ENCODE measurements around the gene ZCCHC24.
A peak's percentile ranks its signal among the peaks of the same experiment; 100 is the strongest.

The ZCCHC24 gene

GRCh38 chr10:79444199-79445119, 965 bp downstream of the ZCCHC24 start:
- DNase-seq: peak; percentile 26

DNA sequence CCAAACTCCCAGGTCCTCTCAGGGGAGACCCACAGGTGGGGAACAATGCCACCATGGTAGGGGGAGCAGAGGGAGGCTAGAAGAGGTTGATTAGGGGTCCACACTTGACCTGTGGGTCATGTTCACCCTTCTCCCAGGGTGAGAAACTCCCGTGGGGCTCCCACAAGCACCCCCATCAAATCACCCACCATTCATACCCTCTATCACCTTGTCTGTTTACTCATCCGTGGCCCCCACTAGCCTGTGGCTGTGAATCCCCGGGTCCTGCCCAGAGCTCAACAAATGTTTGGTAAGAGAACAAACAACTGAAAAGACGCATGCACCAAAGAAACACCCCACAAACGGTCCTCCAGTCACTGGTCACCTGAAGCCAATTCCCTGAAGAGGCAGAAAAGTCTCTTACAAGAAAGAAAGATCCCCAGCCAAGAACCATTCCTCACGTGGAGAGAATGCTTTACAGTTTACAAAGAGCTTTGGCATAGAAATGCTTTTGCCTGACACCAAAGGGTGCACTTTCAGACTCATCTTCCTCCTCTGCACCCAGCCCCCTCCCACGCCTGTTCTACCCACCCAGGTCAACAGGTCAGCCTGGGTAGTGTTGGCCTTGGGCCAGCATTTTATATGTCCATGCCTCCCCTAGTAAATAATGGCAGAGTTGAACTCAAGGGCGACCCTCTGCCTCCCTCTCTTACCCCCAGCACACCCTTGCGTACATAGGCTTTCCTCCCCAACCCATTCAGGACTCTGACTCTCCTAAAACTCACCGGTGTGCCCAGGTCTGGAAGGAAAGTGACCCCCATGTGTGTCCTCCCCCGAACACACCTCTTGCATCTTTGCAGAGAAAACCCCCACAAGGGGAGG, 1.9 kb downstream of the ZCCHC24 start:
- DNase-seq: no peak

DNA sequence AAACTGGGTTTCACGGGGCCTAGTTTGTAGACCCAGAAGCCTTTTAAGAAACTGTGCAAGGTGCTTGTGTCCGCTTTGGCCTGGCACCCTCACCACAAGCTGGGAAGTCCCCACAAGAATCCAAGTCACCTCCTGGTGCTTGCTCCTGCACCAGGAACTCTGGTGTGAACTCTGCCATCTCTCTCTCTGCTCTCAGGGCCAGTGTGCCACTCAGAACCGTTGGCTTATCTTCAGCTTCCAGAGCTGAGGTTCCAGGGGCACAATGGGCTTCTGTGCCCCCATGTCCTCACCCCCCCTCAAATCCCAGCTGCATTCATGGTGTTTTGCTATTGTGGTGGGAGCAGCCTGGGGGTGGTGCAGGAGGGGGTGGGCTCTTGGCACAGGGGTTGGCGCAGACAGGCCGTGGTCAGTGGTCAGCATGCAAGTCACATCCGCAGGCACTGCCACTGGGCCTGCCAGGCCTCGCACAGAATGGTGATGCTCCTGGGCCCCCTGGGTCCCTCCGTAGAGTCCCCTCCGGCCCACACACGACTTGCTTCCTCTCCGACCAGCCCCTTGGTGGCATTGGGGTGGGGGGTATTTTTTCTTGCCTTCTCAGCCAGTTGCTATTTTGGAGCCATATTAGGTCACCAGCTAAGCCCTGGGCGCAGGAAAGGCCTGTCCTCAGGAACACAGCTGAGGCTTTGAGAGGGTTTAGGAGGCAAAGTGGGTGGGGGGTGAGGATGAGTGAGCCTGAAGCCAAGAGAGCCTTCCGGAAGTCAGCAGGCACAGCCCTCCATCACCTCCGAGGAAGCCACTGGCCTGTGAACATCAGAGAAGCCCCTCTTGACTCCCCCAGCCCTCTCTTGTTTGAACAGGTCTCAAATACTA, 3.0 kb downstream of the ZCCHC24 start:
- no peak for DNase-seq

- DNase-seq: no peak
These were observed 4.0 kb downstream of the ZCCHC24 start for GRCh38 chr10:79441433-79441832.

DNA sequence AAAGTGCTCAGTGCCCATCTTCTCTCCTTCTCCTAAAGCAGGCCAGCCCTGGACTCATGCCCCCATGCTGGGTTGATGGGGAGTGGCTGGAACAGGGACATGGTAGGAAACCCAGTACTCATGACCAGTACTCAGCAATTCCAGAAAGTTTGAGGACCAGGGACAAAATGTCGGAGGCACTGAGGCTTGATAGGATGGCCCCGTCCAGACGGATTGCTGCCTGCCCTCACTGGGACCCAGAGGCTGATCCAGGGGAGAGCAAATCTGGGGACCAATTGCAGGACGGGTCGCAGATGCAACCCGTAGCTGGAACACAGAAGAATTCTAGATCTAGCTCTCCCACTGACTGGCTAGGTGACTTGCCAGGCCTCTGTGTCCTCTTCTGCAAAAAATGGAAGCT, 5.1 kb downstream of the ZCCHC24 start:
- no peak for DNase-seq

DNA sequence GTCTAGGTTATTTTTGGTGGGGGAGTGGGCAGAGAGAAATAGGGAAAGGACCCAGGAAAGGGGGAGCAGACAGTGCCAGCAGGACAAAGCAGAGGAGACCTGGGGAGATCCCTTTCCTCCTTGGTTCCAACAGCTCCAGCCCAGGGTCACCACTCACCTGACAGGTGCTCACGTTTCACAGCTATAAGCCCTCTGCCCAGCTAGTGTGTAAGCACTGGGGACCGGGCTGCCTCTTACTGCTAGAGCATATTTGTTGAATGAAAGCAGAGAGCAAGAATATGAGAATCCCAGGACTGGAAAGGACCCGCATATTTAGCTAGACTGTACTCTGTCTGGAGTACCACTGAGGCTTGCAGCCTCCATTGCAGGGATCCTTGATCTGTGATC, 6.7 kb downstream of the ZCCHC24 start:
- no peak for DNase-seq

DNA sequence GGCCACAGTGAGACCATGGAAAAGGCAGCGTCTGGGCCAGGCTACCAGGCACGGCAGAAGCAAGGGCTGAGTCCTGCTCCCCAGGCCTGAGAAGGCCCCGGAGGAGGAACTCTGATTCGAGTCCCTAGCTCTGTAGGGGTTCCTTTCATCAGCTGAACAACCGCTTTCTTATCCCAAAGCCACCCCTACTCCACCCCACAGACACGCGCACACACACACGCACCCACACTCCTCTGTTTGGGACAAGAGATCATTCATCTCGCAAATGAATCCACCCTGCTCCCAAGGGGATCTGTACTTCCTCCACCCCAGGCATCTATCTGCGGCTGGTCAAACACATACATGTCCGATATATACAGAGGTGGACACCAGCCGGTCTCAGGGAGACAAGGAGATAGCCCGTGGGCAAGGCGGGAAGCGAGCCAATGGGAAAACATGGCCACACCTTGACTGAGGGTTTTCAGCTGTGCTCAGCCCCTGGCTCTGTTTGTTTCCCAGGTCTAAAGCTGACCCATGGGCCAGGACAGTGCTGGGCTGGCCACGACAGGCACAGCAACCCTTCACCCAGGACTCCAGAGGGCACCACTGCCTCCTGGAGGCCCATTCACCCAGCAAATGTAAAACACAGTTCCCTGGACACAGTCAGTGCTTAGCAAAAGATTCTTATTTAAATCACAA, 7.3 kb downstream of the ZCCHC24 start:
- no peak for DNase-seq

- no peak for DNase-seq
These were observed 8.2 kb downstream of the ZCCHC24 start for GRCh38 chr10:79437111-79437814.

DNA sequence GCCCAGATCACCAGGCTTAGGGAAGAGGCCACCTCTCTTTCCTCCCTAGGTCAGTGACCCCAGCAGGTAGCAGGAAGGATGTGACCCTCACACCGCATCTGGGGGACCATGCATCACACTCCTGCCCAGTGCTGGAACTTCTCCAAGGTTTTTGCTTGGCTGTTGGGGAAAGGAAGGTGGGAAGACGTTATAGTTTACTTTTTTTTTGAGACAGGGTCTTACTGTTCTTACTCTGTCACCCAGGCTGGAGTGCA, 8.6 kb downstream of the ZCCHC24 start:
- no peak for DNase-seq

DNA sequence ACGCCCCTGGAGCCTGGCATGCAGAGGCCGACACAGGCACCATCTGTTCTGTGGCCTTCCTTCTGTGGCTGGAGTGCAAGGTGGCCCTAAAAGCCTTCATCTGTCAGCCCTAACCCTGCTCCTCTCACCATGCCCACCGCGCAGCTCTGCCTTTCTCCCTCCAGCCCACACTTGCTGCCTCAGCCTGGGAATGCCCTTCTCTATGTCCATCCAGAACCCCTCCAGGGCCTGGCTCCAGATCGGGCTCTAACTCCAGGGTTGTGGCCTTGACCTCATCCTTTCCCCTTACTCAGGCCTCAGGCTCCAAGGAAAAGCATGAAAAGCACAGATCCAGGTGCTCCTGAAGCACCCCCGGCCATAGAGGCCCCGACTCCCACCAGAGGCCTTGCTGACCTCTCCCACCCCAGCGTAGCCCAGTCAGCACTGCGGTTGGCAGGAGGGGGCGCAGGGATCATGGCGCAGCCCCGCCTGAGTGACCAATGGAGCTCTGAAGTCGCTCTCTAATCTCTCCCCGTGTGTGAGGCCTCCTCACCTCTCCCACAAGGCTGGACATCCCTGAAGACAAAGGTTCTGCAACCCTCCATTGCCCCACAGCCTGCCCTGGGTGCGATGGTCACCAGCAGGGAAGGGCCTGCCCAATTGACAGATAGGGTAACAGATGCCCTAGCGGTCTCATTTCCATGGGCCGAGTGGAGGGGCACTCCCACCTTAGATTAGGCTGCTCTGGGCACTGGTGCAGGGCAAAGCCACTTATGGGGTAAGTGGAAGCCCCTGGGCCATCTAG, 9.2 kb downstream of the ZCCHC24 start:
- DNase-seq: no peak

- DNase-seq: no peak
These were observed 10.0 kb downstream of the ZCCHC24 start for GRCh38 chr10:79435271-79436065.

GRCh38 chr10:79434821-79435251, 10.6 kb downstream of the ZCCHC24 start:
- DNase-seq: no peak

DNA sequence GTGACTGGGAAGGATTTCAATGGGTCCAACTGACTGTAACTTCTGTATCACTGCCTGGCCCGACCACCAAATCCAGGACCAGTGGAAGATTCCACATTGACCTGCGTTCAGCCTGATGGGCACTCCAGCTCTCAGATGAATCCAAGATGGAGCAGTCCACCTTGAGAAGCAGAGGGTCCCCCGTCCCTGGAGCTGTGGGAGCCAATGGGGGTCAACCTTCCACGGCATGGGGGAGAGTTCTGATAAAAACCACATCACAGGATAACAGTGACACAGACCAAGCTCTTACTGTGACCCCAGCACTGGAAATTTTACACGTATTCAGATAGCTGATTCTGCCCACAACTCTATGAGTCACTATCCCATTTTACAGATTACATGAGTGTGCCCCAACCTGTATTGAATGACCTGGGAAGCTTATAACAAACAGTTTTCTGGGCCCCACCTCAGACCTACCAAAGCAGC, 11.2 kb downstream of the ZCCHC24 start:
- DNase-seq: no peak

DNA sequence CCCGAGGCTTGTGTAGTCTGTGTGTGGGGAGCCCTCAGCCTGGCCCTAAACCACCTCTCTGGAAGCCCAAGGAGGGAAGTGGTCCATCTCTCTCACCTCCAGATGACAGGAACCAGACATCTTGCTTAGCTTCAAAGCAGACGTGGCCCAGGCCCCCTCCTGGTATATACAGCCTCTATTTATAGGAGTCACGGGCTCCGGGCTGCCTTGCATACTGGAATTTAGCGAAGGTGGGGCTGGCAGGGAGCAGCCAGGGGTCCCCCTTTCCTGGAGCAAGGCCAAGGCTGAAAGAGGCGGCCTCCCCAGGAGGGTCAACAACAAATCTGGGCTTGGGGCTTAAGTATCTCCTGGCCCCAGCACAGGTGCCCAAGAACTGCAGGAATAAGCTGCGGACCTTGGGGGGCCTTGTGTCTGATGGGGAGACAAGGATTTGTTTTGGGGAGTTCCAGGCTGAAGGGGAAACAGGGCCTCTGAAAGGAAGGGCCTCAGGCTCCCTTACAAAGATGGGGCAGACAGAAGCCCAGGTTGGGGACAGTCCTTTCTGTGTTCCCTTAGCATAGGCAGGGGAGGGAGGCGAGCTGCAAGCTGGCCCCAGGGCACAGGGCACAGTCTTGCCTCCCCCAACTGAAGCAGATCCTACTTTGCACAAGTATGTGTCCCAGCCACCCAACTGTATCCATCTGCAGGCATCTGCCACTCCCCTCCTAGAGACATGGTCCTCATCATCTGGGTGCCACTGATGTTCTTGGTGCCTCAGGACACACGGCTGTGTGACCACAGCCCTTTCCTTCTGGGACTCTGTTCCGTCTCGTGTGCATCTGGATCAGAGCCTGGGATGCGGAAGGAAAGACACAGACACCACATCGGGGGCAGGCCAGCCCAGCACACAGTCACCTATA, 11.9 kb downstream of the ZCCHC24 start:
- DNase-seq: no peak

DNA sequence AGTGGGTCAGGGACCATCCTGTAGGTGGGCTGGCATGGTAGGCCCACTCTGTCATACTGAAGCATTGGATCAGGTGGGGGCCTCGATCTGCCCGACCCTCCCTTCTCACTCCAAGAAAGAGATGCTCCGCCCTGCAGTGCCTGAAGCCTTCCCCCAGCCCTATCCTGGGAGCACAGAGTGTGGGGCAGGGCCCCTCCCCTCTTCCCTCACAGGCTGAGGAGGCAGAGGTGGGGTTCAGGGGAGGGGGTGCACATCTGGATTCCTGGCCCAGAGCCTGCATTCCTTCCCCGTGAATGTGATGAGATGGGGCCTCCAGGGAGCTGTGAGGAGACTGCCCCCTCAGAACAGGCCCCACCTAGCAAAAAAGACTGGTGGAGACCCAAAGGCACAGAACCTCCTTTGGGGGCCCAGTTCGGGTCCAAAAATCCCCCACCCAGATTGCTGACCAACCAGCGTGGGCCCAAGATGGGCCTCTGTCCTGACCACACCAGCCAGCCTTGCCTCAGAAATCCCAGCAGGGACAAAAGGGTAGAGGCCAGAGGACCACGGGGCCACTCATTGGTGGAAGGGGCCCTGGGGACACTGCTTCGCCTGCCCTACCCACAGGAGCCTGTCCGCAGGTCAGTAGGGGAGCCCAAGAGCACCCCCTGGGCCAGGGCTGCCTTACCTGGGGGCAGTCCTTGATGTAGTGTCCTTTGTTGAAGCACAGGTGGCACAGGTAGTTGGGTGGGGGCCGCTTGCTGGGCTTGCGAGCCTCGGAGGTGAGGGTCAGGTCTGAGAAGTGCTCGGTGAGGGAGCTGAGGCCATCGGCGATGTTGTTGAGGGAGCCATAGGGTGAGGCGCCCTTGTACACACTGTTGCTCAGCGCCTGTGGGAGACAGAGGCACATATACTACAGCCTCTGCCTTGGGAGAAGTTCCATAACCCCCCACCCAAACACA, 13.3 kb downstream of the ZCCHC24 start:
- DNase-seq: no peak

DNA sequence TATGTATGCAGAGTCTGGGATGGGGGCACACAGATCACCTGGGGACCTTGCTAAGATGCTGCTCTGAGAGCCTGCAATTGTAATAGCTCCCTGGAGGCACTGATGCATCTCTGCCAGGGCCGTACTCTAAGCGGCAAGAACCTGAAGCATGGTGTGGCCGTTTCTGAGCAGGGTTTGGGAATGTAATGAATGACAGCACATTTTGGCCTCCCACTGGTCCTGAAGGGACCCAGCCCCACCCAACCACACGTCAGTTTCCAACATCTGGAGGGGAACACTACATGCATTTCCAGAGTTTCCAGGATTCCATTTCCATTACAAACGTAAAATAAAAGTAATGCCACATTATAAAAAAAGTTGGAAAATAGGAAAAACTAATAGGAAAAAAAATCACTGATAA, 14.0 kb downstream of the ZCCHC24 start:
- no peak for DNase-seq

GRCh38 chr10:79430936-79431335, 14.5 kb downstream of the ZCCHC24 start:
- no peak for DNase-seq

All from GDM1 (cell line).